HepG2 (cell line): ENCODE measurements around the gene BCAS3.

ENCODE experiments used
- BRCA1 ChIP-seq: sonication (generic); formaldehyde crosslinking; IDR thresholded peaks from 2 replicates; pipeline ENCODE4 v1.4.0; 2020; ENCODE audit warnings: missing genetic modification reagents
- CTCF ChIP-seq: sonication (generic); formaldehyde crosslinking; IDR thresholded peaks from 2 replicates; pipeline ENCODE4 v1.5.0; 2020; ENCODE audit warnings: mild to moderate bottlenecking, missing genetic modification reagents, moderate library complexity
- IRF2 ChIP-seq: IDR thresholded peaks from 2 replicates; pipeline ENCODE4 v1.6.1; 2018; ENCODE audit warnings: missing genetic modification reagents, missing compliant biosample characterization
- MAX ChIP-seq: IDR thresholded peaks from 2 replicates; pipeline ENCODE4 v1.6.1; 2012; ENCODE audit warnings: inconsistent platforms
- POLR2A ChIP-seq, 2 experiments: IDR thresholded peaks; 2 replicates each; pipeline ENCODE4 v1.6.1; 2011; ENCODE audit warnings: low read depth in 2 of 2, low read length in 2 of 2, mild to moderate bottlenecking in 1 of 2, moderate library complexity in 1 of 2; ENCODE audit not compliant: insufficient read depth in 1 of 2
- POLR2AphosphoS5 ChIP-seq: IDR thresholded peaks from 2 replicates; pipeline ENCODE4 v1.6.1; 2012; ENCODE audit warnings: low read depth, low read length
- ZBTB20 ChIP-seq: sonication (generic); formaldehyde crosslinking; IDR thresholded peaks from 2 replicates; pipeline ENCODE4 v1.8.1; 2023; ENCODE audit warnings: missing genetic modification reagents, low read depth, mild to moderate bottlenecking, borderline replicate concordance

GRCh38 chr17:61209106-61209439 lies 531.4 kb downstream of the BCAS3 start:
- TF ChIP-seq CTCF (CRISPR knock-in tag) (no peak), ZBTB20 (CRISPR knock-in tag) (no peak), IRF2 (CRISPR knock-in tag) (no peak), MAX (no peak), POLR2A (IDR thresholded peaks at IDR 0.05; ENCODE audit: insufficient read depth in 1 of 2, low read depth in 2 of 2, low read length in 2 of 2) (no peak), BRCA1 (no peak), POLR2AphosphoS5 (no peak)
